H1 (cell line): ENCODE results near the gene PARD6B. TPM values are rescaled to one million over a fixed set of nuclear protein-coding genes. Genes with fewer than 3 reads are reported as not detected.

Source experiments
- TCF12 ChIP-seq: IDR thresholded peaks from 2 replicates; pipeline ENCODE4 v1.6.1; 2011; ENCODE audit warnings: low read depth, mild to moderate bottlenecking, low read length
- polyA plus RNA-seq, 7 experiments: library from polyadenylated mRNA; depleted of rRNA in 3 of 7; stranded (reverse) in 5 of 7; unstranded in 2 of 7; fragments of >200 nt in 5 of 7; fragments of 200-250 nt in 2 of 7; gene quantifications; 1 replicate in 5 of 7; 2 replicates in 1 of 7; 4 replicates in 1 of 7; pipeline versions ENCODE4 v1.2.1 to v1.2.3, GENCODE V29; 2011 to 2013; ENCODE audit warnings: missing spikeins in 2 of 7, mixed read lengths in 2 of 7
- total RNA-seq: library from RNA; stranded (reverse); fragmentation: NEBNext Ultra II Directional; extraction: Animal tissue kit (Norgen Biotek cat#: 25700); gene quantifications from 2 replicates; pipeline ENCODE4 v1.2.1, GENCODE V29; 2021

The PARD6B gene
- total and polyA plus RNA-seq, 2 of the 8 experiments (the other 6 are each of a cell fraction or from before 2014, with no cell fraction given): 5.2 to 34.1 TPM

DNA sequence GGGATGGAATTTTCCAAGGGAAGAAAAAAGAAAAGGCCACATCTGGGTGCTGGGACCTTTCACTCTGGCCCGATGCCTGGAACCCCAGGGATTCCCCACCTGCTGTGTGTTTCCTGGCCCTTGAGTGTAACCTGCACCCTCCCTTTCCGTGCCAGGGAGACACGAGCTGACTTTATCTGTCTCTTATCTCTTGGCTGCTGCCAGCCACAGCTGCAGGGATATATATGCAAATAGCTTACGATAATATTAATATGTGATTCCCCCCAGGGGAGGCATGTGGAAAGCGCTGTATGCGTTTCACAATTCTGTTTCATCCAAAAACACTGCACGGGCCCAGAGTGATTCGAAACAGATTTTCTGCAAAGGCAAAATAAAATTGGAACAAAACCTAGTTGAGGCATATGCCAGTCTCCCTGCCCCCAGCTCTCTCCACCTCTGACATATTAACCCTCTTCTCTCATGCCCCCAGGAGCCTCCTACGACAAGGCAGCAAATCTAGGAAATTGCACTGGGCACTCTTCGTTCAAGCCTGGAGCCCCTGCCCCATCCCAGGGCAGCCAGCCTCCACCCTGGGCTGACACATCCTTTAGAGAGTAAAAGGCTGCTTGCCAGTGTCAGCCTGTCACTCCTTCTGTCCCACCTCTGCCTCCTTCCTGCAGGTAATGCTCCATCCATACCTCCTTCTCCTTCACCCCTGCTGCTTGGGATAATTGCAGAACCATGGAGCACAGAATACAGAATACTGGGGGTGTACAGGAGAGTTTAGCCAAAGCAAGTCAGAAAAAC is 41.3 kb upstream of the PARD6B start (continued):
- TF ChIP-seq TCF12: no peak
